Osteocyte (in vitro differentiated cells): ENCODE measurements around the gene DNAL1. TPM values are rescaled to one million over a fixed set of nuclear protein-coding genes. Genes with fewer than 3 reads are reported as not detected.
"Not testable (repeated sequence)": the region's sequence is repeated elsewhere in the genome, so short reads cannot be mapped to it uniquely, and the experiment has no call there.

Experiments
- DNase-seq: peaks from one replicate; pipeline ENCODE4 v3.0.0; 2021; ENCODE audit warnings: mixed read lengths; ENCODE audit not compliant: unreplicated experiment; ENCODE audit errors: extremely low spot score
- H3K27ac Mint-ChIP-seq: one replicate; pipeline ENCODE4 v1.8.0; 2021; ENCODE audit warnings: mild to moderate bottlenecking, mixed read lengths; ENCODE audit not compliant: unreplicated experiment
- H3K27me3 Mint-ChIP-seq: one replicate; pipeline ENCODE4 v1.8.0; 2021; ENCODE audit warnings: mixed read lengths; ENCODE audit not compliant: unreplicated experiment
- H3K36me3 Mint-ChIP-seq: one replicate; pipeline ENCODE4 v1.8.0; 2021; ENCODE audit warnings: mixed read lengths; ENCODE audit not compliant: unreplicated experiment
- H3K4me1 Mint-ChIP-seq: one replicate; pipeline ENCODE4 v1.8.0; 2021; ENCODE audit warnings: mixed read lengths; ENCODE audit not compliant: unreplicated experiment
- H3K4me3 Mint-ChIP-seq: one replicate; pipeline ENCODE4 v1.8.0; 2021; ENCODE audit warnings: mild to moderate bottlenecking, moderate library complexity, mixed read lengths; ENCODE audit not compliant: unreplicated experiment
- H3K9me3 Mint-ChIP-seq: one replicate; pipeline ENCODE4 v1.8.0; 2021; ENCODE audit warnings: mixed read lengths; ENCODE audit not compliant: unreplicated experiment
- total RNA-seq: library from RNA; stranded (reverse); gene quantifications from 2 replicates; pipeline ENCODE4 v1.2.1, GENCODE V29; 2021
- TF ChIP-seq, protein P1 (sequence below): fragments of 200-600 bp; sonication (generic); IDR thresholded peaks from 2 replicates; pipeline ENCODE4 v1.5.0; 2021; ENCODE audit warnings: antibody characterized with exemption, mild to moderate bottlenecking, moderate library complexity

The DNAL1 gene
- total RNA-seq, 1 donor from 2014 or later, result 12.5 TPM

- H3K27me3 Mint-ChIP-seq, result no peaks in the 10 kb centered on the region
- peak overlapping the region; percentile 28 for H3K27ac Mint-ChIP-seq
- no peak for DNase-seq
- H3K36me3 Mint-ChIP-seq, result peaks cover 20% of the 10 kb centered on the region
- no peaks in the 10 kb centered on the region for H3K9me3 Mint-ChIP-seq
- no peak overlapping the region for H3K4me3 Mint-ChIP-seq
- H3K4me1 Mint-ChIP-seq, result peaks cover 10% of the 10 kb centered on the region
- TF ChIP-seq, protein P1, sequence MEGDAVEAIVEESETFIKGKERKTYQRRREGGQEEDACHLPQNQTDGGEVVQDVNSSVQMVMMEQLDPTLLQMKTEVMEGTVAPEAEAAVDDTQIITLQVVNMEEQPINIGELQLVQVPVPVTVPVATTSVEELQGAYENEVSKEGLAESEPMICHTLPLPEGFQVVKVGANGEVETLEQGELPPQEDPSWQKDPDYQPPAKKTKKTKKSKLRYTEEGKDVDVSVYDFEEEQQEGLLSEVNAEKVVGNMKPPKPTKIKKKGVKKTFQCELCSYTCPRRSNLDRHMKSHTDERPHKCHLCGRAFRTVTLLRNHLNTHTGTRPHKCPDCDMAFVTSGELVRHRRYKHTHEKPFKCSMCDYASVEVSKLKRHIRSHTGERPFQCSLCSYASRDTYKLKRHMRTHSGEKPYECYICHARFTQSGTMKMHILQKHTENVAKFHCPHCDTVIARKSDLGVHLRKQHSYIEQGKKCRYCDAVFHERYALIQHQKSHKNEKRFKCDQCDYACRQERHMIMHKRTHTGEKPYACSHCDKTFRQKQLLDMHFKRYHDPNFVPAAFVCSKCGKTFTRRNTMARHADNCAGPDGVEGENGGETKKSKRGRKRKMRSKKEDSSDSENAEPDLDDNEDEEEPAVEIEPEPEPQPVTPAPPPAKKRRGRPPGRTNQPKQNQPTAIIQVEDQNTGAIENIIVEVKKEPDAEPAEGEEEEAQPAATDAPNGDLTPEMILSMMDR, result no peak
These were observed 51.9 kb downstream of the DNAL1 start for GRCh38 chr14:73696466-73697400.

DNA sequence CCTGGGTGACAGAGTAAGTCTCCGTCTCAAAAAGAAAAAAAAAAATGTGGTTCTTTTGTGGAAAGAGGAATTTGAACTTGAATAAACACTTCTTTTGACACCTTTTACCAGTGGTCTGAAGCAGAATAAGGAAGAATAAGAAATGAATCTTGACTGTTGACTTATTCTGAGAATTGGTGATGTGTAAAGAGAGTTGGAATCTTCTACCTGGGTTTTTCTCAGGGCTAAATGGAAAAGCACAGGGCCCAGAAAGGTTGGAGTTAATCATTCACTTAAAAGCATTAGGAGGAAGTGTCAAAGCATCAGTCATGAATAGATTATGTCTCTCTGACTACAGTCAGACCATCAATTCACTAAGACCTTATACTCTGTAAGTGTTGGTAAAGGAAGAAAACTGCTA, 55.5 kb downstream of the DNAL1 start:
- Mint-ChIP-seq H3K27ac (no peak overlapping the region), H3K9me3 (no peaks in the 10 kb centered on the region), H3K4me1 (peaks cover 10% of the 10 kb centered on the region), H3K27me3 (no peaks in the 10 kb centered on the region), H3K4me3 (no peak overlapping the region), H3K36me3 (peaks cover 8% of the 10 kb centered on the region)
- TF ChIP-seq, protein P1, result no peak
- DNase-seq, result no peak

DNA sequence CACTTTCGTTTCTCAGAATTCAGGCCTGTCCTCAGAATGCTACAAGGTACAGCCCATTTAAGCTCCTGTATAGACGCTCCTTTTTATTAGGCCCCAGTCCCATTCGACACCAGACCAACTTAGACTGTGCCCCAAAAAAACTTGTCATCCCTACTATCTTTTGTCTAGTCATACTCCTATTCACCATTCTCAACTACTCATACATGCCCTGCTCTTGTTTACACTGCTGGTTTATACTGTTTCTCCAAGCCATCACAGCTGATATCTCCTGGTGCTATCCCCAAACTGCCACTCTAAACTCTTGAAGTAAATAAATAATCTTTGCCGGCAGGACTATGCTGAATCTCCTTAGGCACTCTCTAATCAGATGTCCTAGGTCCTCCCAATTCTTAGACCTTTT, 63.3 kb downstream of the DNAL1 start:
- H3K27ac Mint-ChIP-seq, DNase-seq, H3K9me3 Mint-ChIP-seq, H3K36me3 Mint-ChIP-seq, H3K4me3 Mint-ChIP-seq, H3K27me3 Mint-ChIP-seq: not testable (repeated sequence)
- H3K4me1 Mint-ChIP-seq, result peaks cover 30% of the 10 kb centered on the region

DNA sequence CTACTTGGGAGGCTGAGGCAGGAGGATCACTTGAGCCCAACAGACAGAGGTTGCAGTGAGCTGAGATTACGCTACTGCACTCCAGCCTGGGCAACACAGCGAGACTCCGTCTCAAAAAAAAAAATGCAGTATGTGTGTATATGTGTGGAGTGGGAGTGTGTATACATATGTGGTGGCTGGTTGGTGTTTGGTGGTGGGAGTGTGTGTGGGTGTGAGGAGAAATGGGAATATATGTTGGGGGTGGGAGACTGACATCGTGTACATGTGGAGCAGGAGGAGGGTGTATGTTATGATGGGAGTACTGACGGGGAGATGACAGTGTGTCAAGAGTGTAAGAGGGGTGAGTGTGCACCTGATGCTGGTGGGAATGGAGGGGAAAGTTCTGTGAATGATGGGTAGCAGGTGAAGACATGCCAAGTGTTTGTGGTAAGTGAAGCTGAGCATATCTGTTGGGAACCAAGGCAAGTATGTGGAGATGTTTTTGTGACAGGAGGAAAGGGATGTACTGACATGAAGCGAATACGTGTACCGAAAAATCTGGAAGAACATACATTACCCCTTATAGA, 65.2 kb downstream of the DNAL1 start:
- H3K4me3 Mint-ChIP-seq, result peak overlapping the region; percentile 16

DNA sequence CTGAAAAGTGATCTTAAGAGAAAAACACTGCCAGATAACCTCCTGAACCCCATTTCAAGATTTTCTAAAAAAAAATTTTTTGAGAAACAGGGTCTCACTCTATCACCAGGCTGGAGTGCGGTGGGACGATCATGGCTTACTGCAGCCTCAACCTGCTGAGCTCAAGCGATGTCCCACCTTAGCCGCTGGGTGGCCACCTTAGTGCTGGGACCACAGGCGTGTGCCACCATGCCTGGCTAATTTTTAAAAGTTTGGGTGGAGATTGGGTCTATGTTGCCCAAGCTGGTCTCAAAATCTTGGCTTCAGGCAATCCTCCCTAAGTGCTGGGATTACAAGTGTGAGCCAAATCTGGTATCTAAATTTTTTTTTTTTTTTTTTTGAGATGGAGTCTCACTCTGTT, 66.0 kb downstream of the DNAL1 start:
- peaks cover 11% of the 10 kb centered on the region for H3K36me3 Mint-ChIP-seq
- peaks cover 37% of the 10 kb centered on the region for H3K4me1 Mint-ChIP-seq
- peak; percentile 59 for DNase-seq
- H3K4me3 Mint-ChIP-seq, result no peak overlapping the region
- H3K27ac Mint-ChIP-seq, result no peak overlapping the region
- H3K27me3 Mint-ChIP-seq, result no peaks in the 10 kb centered on the region
- H3K9me3 Mint-ChIP-seq, result no peaks in the 10 kb centered on the region
- TF ChIP-seq, protein P1, result no peak

More for the DNA sequence above, 65.2 kb downstream of the DNAL1 start:
- peak; percentile 27 for DNase-seq
- no peaks in the 10 kb centered on the region for H3K27me3 Mint-ChIP-seq
- TF ChIP-seq, protein P1, result no peak
- H3K27ac Mint-ChIP-seq, result no peak overlapping the region
- H3K9me3 Mint-ChIP-seq, result no peaks in the 10 kb centered on the region
- H3K36me3 Mint-ChIP-seq, result peaks cover 8% of the 10 kb centered on the region
- peaks cover 37% of the 10 kb centered on the region for H3K4me1 Mint-ChIP-seq
